ENCODE data around the gene NGEF.

DNA sequence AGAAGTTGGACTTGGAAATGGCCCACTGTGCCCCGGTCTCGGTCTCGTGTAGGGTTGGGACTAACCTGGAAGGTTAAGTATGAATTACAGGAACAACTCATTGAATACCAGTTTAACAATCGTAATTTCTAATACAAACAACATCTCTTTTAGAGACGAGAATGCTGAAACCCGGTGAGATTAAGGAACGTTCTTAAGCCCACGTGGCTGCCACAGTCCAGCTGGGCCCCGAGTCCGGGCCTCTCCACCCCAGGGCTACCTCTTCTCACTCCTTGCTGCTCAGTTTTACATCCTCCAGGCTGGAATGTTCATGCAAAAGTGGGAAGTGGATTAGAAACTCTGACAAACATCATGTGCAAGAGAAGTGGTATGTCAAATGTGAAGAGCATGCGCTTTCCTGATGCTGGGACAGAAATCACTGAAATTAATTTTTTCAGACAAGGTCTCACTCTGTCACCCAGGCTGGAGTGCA, 29.4 kb downstream of the NGEF start:
- TF ChIP-seq, protein P1, sequence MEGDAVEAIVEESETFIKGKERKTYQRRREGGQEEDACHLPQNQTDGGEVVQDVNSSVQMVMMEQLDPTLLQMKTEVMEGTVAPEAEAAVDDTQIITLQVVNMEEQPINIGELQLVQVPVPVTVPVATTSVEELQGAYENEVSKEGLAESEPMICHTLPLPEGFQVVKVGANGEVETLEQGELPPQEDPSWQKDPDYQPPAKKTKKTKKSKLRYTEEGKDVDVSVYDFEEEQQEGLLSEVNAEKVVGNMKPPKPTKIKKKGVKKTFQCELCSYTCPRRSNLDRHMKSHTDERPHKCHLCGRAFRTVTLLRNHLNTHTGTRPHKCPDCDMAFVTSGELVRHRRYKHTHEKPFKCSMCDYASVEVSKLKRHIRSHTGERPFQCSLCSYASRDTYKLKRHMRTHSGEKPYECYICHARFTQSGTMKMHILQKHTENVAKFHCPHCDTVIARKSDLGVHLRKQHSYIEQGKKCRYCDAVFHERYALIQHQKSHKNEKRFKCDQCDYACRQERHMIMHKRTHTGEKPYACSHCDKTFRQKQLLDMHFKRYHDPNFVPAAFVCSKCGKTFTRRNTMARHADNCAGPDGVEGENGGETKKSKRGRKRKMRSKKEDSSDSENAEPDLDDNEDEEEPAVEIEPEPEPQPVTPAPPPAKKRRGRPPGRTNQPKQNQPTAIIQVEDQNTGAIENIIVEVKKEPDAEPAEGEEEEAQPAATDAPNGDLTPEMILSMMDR (IDR thresholded peaks at IDR 0.05), result no peak
- TF ChIP-seq POLR2A (IDR thresholded peaks at IDR 0.05), result no peak
